GM12875 (cell line): ENCODE data around the gene LINGO1.

Source experiments
- H3K4me3 ChIP-seq: one replicate; pipeline ENCODE4 v1.5.1; 2011; ENCODE audit warnings: low read depth, low read length, control low read depth
- TF ChIP-seq, protein P1 (sequence below): IDR thresholded peaks from 2 replicates; pipeline ENCODE4 v1.5.1; 2011; ENCODE audit warnings: low read depth, mild to moderate bottlenecking, control low read depth, inconsistent platforms, low read length, moderate library complexity, borderline replicate concordance; ENCODE audit not compliant: insufficient read depth

LINGO1 gene

DNA sequence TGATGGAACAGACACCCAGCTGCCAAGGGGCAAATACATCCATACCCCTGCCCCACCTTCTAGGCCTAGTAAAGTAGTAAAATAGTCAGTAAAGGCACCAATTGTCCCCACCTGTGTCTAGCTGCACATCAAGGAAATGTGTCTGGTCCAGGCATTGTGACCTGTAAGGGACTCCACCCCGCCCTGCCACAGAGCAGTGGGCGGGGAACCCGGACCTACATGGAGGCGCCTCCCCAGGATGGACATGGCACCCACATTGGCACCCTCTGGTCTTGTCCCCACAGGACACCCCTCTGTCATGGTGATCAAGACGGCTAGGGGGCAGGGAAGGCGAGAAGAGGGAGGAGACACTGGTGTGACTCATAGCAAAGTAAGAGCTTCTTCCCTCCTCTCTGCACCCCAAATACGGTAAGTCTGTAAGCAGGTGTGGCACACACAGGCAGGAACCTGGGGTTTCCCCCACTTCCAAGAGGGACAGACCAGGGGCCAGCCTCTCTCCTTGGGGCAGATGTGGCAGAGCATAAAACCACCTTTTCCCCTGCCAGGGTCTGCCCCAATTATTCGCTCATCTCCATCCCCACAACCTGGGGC, 13.5 kb upstream of the LINGO1 start:
- TF ChIP-seq, protein P1, sequence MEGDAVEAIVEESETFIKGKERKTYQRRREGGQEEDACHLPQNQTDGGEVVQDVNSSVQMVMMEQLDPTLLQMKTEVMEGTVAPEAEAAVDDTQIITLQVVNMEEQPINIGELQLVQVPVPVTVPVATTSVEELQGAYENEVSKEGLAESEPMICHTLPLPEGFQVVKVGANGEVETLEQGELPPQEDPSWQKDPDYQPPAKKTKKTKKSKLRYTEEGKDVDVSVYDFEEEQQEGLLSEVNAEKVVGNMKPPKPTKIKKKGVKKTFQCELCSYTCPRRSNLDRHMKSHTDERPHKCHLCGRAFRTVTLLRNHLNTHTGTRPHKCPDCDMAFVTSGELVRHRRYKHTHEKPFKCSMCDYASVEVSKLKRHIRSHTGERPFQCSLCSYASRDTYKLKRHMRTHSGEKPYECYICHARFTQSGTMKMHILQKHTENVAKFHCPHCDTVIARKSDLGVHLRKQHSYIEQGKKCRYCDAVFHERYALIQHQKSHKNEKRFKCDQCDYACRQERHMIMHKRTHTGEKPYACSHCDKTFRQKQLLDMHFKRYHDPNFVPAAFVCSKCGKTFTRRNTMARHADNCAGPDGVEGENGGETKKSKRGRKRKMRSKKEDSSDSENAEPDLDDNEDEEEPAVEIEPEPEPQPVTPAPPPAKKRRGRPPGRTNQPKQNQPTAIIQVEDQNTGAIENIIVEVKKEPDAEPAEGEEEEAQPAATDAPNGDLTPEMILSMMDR, result no peak
- no peak overlapping the region for H3K4me3 ChIP-seq

- TF ChIP-seq, protein P1, result no peak
- H3K4me3 ChIP-seq, result no peak overlapping the region
These were observed 12.9 kb upstream of the LINGO1 start for GRCh38 chr15:77645602-77646001.

- TF ChIP-seq, protein P1, result no peak
- H3K4me3 ChIP-seq, result no peak overlapping the region
These were observed 12.0 kb upstream of the LINGO1 start for GRCh38 chr15:77644543-77645247.

GRCh38 chr15:77643764-77644163, 11.1 kb upstream of the LINGO1 start:
- TF ChIP-seq, protein P1, result no peak
- H3K4me3 ChIP-seq, result no peak overlapping the region

DNA sequence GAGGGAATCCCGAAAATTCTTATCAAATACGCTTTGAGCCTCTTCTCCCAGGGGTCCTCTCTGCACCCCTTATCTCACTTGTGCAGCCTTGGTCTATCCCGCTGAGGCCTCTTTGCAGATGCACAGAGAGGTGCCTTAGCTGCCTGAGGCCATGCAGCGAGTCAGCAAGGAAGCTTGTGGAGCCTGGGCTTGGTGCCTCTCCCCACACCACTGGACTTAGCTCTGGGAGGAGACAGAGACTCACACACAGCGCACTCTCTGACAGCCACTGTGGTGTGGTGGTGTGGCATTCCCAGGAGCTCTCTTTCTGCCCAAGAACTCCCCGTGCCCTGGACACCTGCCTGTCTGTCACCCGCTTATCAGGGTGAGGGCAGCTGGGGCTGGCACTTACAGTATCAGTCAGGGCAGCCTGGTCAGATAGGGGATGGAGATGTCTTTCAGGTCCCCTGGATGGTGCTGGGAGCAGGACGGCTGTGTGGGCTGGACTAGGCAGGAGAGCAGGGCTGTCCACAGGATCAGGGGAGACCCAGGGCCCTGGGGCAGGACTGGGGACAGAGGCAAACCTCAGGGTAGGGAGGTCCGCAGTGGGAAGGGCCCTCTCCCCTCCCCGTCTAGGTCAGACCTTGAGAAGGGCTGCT, 10.2 kb upstream of the LINGO1 start:
- TF ChIP-seq, protein P1, result no peak
- no peak overlapping the region for H3K4me3 ChIP-seq

- no peak overlapping the region for H3K4me3 ChIP-seq
These were observed 9.3 kb upstream of the LINGO1 start for GRCh38 chr15:77641999-77642398.

More at GRCh38 chr15:77641999-77642398, 9.3 kb upstream of the LINGO1 start:
- TF ChIP-seq, protein P1, result no peak
